Lung (tissue), 12 donors: ENCODE measurements around the gene SMYD1. TPM values are rescaled to one million over a fixed set of nuclear protein-coding genes. Genes with fewer than 3 reads are reported as not detected.

Experiments used
- ATAC-seq: fragments of 200-7000 bp; cut with Tn5 transposase; one replicate; pipeline ENCODE4 v1.9.1; 2020; ENCODE audit warnings: moderate number of reproducible peaks; ENCODE audit not compliant: insufficient read depth, low FRiP score
- DNase-seq, 3 donors: peaks; one replicate each; pipeline ENCODE4 v3.0.0-alpha.2; 2013 to 2017
- H3K27ac ChIP-seq, 2 donors: one replicate each; pipeline ENCODE4 v1.5.1; 2013; ENCODE audit warnings: mild to moderate bottlenecking in 2 of 2, moderate library complexity in 2 of 2, control low read depth in 1 of 2, inconsistent platforms in 1 of 2, low read depth in 1 of 2, low read length in 1 of 2
- H3K27me3 ChIP-seq, 3 donors: one replicate each; pipeline ENCODE4 v1.5.1; 2013; ENCODE audit warnings: low read length in 2 of 3; ENCODE audit not compliant: control insufficient read depth in 3 of 3, insufficient read depth in 3 of 3
- H3K36me3 ChIP-seq, 4 donors: one replicate each; pipeline ENCODE4 v1.5.1; 2013; ENCODE audit warnings: low read length in 4 of 4, mild to moderate bottlenecking in 1 of 4, moderate library complexity in 1 of 4; ENCODE audit not compliant: control insufficient read depth in 4 of 4, insufficient read depth in 4 of 4
- H3K4me1 ChIP-seq, 5 donors: one replicate each; pipeline ENCODE4 v1.5.1; 2013; ENCODE audit warnings: low read length in 5 of 5, mild to moderate bottlenecking in 2 of 5, moderate library complexity in 1 of 5; ENCODE audit not compliant: control insufficient read depth in 5 of 5, insufficient read depth in 5 of 5
- H3K4me3 ChIP-seq: one replicate; pipeline ENCODE4 v1.5.1; 2013; ENCODE audit warnings: mild to moderate bottlenecking, control low read depth, moderate library complexity
- H3K9ac ChIP-seq, 2 donors: one replicate each; pipeline ENCODE4 v1.5.1; 2013; ENCODE audit warnings: low read length in 2 of 2, control low read depth in 1 of 2; ENCODE audit not compliant: insufficient read depth in 1 of 2
- H3K9me3 ChIP-seq, 4 donors: one replicate each; pipeline ENCODE4 v1.5.1; 2013; ENCODE audit warnings: low read length in 3 of 4, mild to moderate bottlenecking in 1 of 4, moderate library complexity in 1 of 4; ENCODE audit not compliant: control insufficient read depth in 4 of 4, insufficient read depth in 3 of 4
- WGBS, 2 donors: extraction: QIAGEN DNeasy Blood & Tissue Kit; methylation state at CpG; one replicate each; pipeline ENCODE4 v1.1.7; 2013; 5-methylcytosine and 5-hydroxymethylcytosine counted together
- polyA plus RNA-seq, 2 donors: library from polyadenylated mRNA; stranded (reverse); fragments of 200-250 nt; gene quantifications; one replicate each; pipeline ENCODE4 v1.2.1, GENCODE V29; 2013
- total RNA-seq, 2 donors: library from RNA; depleted of rRNA in 1 of 2; stranded (reverse); fragments of >200 nt in 1 of 2; gene quantifications; one replicate each; pipeline ENCODE4 v1.2.1, GENCODE V29; 2014 to 2021
- TF ChIP-seq, protein P1 (sequence below): IDR thresholded peaks from 2 replicates; pipeline ENCODE4 v1.5.1; 2012; ENCODE audit warnings: mild to moderate bottlenecking; ENCODE audit errors: control extremely low read depth, extremely low read depth
- donor health status: control.
- donor health status: control.
- donor health status: Bipolar disorder and iron deficiency.
- donor health status: healthy.
- donor health status: DM: yes; HTN: yes; CAD: no.

The SMYD1 gene
- total and polyA plus RNA-seq, 4 donors = 0.20 TPM; not detected in 3

DNA sequence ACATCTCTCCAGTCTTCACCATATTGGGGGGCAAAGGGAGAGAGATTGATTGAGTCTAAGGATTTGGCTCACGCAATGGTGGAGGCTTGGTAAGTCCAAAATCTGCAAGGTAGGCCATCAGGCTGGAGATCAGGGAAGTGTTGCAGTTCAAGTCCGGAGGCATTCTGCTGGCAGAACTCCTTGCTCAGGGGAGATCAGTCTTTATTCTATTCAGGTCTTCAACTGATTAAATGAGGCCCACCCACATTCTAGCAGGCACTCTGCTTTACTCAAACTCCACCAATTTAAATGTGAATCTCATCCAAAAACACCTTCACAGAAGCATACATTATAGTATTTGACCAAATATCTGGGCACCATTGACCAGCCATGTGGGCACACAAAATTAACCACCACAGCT, 21.4 kb downstream of the SMYD1 start:
- DNase-seq = no peak
- Histone ChIP-seq H3K4me3 (no peak overlapping the region), H3K27me3 (peaks cover 0 to 4% (median 0%) of the 10 kb centered on the region in 3 donors), H3K9me3 (no peaks in the 10 kb centered on the region), H3K36me3 (no peaks in the 10 kb centered on the region), H3K9ac (no peak overlapping the region), H3K4me1 (no peaks in the 10 kb centered on the region), H3K27ac (no peak overlapping the region)
- ATAC-seq = no peak
- TF ChIP-seq, protein P1, sequence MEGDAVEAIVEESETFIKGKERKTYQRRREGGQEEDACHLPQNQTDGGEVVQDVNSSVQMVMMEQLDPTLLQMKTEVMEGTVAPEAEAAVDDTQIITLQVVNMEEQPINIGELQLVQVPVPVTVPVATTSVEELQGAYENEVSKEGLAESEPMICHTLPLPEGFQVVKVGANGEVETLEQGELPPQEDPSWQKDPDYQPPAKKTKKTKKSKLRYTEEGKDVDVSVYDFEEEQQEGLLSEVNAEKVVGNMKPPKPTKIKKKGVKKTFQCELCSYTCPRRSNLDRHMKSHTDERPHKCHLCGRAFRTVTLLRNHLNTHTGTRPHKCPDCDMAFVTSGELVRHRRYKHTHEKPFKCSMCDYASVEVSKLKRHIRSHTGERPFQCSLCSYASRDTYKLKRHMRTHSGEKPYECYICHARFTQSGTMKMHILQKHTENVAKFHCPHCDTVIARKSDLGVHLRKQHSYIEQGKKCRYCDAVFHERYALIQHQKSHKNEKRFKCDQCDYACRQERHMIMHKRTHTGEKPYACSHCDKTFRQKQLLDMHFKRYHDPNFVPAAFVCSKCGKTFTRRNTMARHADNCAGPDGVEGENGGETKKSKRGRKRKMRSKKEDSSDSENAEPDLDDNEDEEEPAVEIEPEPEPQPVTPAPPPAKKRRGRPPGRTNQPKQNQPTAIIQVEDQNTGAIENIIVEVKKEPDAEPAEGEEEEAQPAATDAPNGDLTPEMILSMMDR = no peak
- 97% methylated on average over 2 of the region's 2 CpGs for WGBS, 2 donors

DNA sequence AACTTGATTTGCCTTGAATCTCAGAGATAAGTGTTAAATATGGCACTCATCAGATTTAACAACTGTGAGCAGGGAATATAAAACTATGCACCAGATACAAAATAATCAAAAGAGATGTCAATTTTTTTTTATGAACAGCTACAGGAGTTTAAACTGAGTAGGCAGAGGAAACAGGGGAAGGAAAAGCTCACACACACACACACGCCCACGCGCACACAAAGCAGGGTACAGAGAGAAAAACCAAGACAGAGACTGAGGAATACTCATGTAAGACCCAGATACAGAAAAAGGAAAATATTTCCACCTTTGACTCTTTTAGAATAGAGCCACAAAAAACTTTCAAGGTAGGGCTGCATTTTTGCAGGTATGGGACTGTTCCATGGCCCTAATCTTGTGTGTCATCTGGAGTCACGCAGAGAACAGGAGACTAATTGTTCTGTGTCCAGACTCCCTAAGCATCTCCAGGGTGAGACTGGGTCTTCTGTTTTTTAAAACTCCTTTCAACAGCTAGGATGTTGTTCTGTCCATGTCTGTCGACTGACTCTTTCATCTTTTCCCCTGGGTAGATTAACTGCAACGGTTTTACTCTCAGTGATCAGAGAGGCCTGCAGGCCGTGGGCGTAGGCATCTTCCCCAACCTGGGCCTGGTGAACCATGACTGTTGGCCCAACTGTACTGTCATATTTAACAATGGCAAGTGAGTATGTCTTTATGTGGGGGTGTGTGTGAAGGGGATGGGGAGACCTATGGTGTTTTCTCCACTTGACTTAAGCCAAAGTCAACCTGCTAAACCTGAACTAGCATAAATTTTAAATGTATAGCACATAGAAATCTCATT, 23.0 kb downstream of the SMYD1 start:
- Histone ChIP-seq H3K9me3 (peaks cover 0 to 2% (median 0%) of the 10 kb centered on the region in 4 donors), H3K4me1 (no peaks in the 10 kb centered on the region), H3K9ac (no peak overlapping the region), H3K27ac (no peak overlapping the region), H3K27me3 (peaks cover 0 to 4% (median 0%) of the 10 kb centered on the region in 3 donors), H3K36me3 (no peaks in the 10 kb centered on the region), H3K4me3 (no peak overlapping the region)
- ATAC-seq (no peak), DNase-seq (no peak)
- WGBS, 2 donors = 76 to 84% methylated on average over 8 of the region's 8 CpGs
- TF ChIP-seq, protein P1 = no peak

DNA sequence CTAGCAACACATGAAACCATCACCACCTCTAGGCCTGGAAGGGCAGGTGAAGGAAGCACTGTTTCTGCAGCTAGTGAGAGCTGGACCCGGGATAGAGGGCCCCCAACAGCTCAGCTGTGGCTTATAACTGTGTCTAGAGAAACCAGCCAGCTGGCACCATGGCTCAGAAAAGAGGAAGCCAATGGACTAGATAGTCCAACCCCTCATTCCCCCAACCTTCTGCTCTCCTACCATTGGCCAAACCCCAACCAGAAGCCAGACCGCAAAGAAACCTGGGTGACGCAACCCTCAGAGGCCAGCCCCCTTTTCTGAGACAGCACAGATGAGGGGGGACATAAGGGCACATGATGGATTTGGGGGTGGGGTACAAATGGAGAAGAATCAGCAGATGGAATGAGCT, 24.3 kb downstream of the SMYD1 start:
- DNase-seq (no peak), ATAC-seq (no peak)
- WGBS, 2 donors = 45 to 46% methylated on average over 3 of the region's 3 CpGs
- H3K4me3 ChIP-seq = no peak overlapping the region
- H3K27ac ChIP-seq = no peak overlapping the region
- H3K4me1 ChIP-seq = no peaks in the 10 kb centered on the region
- H3K36me3 ChIP-seq = no peaks in the 10 kb centered on the region
- peaks cover 0 to 2% (median 0%) of the 10 kb centered on the region in 4 donors for H3K9me3 ChIP-seq
- TF ChIP-seq, protein P1 = no peak
- H3K27me3 ChIP-seq = peaks cover 0 to 4% (median 0%) of the 10 kb centered on the region in 3 donors
- H3K9ac ChIP-seq = no peak overlapping the region
